VCaP (cell line): ENCODE measurements around the gene GPR151.
A peak's percentile ranks its signal among the peaks of the same experiment; 100 is the strongest.

Experiments used
- H3K27ac ChIP-seq: fragments of 450-650 bp; 2 replicates; pipeline ENCODE4 v1.5.1; 2017
- TF ChIP-seq, protein P1 (sequence below): fragments of 450-650 bp; conservative IDR thresholded peaks from 2 replicates; pipeline ENCODE4 v1.5.1; 2017; ENCODE audit warnings: mild to moderate bottlenecking, moderate library complexity

Gene GPR151

DNA sequence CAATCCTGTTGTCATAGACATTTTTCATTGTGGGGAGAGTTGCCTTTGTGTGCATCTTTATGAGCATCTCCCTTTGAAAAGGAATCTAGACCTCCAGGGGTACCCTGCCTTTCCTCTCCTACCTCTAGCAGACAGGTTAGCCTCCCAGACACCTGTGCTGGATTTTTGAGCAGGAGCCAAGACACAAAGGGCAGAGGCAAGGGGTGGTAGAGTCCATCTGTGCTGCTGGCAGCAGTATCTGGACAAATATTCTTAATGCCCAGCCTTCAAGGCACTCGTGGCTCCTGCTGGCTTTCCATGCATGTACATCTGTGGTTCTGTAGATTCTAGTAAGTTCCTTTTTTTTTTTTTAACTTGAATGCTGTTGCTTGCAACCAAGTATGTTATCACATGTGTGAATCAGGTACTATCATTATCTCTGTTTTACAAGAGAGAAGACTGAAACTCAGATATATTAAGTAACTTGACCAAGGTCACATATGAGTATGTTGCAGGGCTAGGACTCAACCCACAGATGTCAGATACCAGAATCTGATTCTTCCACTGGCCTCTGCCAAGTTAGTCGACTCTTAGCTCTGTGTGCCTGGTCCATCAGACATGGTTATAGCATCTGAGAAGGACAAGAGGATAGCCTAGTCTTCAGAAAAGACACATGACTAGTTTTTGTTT, 32.9 kb upstream of the GPR151 start:
- TF ChIP-seq, protein P1, sequence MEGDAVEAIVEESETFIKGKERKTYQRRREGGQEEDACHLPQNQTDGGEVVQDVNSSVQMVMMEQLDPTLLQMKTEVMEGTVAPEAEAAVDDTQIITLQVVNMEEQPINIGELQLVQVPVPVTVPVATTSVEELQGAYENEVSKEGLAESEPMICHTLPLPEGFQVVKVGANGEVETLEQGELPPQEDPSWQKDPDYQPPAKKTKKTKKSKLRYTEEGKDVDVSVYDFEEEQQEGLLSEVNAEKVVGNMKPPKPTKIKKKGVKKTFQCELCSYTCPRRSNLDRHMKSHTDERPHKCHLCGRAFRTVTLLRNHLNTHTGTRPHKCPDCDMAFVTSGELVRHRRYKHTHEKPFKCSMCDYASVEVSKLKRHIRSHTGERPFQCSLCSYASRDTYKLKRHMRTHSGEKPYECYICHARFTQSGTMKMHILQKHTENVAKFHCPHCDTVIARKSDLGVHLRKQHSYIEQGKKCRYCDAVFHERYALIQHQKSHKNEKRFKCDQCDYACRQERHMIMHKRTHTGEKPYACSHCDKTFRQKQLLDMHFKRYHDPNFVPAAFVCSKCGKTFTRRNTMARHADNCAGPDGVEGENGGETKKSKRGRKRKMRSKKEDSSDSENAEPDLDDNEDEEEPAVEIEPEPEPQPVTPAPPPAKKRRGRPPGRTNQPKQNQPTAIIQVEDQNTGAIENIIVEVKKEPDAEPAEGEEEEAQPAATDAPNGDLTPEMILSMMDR: no peak
- no peak overlapping the region for H3K27ac ChIP-seq

DNA sequence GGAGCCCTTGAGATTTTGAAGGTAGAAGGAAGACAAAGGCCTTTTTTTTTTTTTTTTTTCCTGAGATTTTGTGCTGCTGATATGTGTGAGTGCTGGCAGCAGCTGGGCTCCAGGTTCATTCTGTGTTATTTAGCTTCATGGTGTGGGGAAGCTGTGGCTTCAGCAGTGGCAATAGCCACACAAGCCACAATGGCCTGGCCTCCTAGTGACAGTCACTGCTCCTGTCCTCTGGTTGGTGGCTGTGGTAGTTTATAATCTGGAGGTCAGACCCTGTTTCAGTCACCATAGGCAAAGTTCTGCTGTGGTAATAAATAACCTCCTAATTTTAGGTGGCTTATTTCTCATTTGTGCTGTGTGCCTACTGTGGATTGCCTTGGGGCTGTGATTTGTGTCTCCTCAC, 28.2 kb upstream of the GPR151 start:
- TF ChIP-seq, protein P1: no peak
- no peak overlapping the region for H3K27ac ChIP-seq

DNA sequence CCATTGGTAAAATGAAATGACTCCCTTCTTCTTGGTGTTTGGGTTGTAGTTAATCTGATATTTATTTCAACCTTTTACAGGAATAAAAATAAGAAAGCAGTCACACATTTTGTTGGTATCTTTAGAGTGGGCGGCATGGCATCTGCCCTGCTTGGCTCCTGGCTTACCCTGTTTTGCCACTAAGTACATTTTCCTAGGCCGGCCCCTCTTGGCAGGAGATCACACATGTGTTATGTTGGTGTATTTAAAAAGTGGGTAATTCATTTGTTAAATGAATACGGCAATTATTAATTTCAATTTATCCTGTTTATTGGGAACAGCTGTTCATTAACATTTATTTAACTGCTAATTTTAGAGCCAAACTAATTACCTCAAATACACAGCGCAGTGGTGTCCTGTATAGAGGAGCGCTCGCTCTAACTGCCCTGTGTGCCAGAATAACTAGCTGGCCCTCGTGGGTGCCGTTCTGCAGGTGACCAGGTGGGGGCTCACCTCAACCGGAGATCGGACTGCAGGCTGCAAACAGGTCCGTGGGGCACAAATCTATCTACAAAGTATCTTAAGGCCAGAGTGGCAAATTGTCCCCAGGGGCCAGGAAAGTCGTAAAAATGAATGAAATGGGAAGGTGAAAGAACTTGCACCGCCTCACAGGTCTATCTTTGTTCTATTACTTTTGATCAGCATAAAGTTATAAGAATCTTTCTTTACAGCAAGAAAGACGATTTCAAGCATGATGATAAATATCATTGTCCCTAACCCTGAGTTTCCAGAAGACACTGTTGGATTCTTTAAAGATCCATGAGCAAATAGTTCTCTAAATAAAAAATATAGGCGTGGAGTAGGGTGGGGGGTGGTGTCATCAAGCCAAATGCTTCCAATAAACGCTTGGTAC, 26.2 kb upstream of the GPR151 start:
- H3K27ac ChIP-seq: no peak overlapping the region

DNA sequence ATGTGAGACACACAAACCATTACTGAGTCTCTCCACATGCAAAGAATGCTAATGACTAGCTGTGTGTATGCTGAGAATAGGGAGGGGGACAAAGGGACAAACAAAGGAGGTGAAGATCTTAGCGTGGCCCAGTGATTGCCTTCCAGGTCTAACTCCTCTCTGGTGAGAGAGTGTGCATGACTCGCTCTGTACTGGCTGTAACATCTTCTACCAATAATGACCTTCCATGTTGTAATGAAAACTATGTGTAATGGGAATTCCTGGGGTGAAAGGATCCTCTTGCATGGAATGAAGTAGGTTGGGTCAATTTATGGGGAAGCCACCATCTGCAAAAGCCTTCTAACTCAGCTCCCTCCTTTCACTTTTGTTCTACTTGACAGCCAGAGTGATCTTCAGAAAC, 24.4 kb upstream of the GPR151 start:
- H3K27ac ChIP-seq: no peak overlapping the region
- TF ChIP-seq, protein P1: no peak

More for the DNA sequence above, 26.2 kb upstream of the GPR151 start:
- TF ChIP-seq, protein P1: peak; percentile 85

DNA sequence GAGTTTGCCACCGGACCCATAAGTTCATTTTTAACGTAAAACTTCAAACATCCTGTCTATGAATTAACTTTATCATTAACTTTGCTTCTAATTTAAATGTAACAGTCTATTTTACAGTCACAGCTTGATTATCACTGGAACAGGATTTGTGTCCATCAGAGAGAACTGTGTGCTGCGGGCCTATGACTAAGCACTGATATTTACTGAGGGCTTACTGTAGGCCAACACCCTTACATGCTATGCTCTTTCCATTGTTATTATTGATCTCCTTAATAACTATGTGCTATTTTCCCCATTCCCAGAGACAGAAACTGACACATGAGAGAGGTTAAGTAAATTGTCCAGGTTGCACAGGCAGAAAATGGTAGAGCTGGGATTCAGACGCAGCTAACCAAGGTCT, 24.0 kb upstream of the GPR151 start:
- no peak overlapping the region for H3K27ac ChIP-seq
- TF ChIP-seq, protein P1: no peak

DNA sequence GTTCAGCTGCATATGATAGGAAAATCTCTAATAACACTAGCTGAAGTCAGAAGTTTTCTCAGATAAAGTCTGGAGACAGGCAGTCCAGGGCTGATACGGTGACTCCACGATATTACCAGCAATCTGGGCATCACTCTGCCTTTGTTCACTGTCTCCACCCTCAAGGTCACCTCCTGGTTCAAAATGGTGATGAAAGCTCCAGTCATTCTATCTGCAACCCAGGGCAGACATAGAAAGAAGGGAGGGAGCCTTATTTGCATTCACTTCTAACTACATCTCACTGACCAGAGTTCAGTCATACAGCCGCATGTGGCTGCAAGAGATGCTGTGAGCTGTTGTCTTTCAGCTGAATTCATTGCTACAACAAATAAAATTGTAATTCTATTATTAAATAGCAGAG, 22.4 kb upstream of the GPR151 start:
- TF ChIP-seq, protein P1: no peak

DNA sequence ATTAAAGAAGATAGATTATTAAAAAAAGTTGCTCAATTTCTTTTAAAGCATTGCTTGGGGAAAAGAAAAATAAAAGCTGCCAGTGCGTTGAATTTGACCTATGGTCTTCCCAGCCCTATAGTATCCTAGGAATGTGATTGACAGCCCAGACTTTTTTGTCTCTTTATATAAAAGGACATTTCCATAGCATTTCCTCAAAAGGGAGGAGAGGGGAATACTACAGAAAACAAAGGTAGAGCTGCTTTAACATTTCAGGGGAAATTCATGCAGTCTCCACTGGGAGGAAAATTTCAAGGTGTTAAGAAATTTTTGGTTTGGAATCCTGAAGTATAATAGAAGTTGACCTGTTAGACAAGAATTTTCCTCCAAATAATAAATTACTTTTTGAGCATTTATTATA, 17.9 kb upstream of the GPR151 start:
- TF ChIP-seq, protein P1: no peak
- H3K27ac ChIP-seq: no peak overlapping the region

More for the DNA sequence above, 22.4 kb upstream of the GPR151 start:
- no peak overlapping the region for H3K27ac ChIP-seq
